IMR-90 (cell line): ENCODE measurements around the gene CDH13. TPM values are rescaled to one million over a fixed set of nuclear protein-coding genes. Genes with fewer than 3 reads are reported as not detected.

Source experiments
- ATAC-seq: fragments of 200-7000 bp; cut with Tn5 transposase; 2 replicates; pipeline ENCODE4 v1.9.1; 2020; ENCODE audit warnings: low read depth, mild to moderate bottlenecking, moderate library complexity
- BruUV-seq: library from RNA; stranded (reverse); fragments of 400-500 nt; replicated peaks from 2 replicates; lab custom pipeline; 2021; lab: Mats Ljungman, UMichigan
- CTCF ChIA-PET: fragments of 300-600 bp; formaldehyde crosslinking; extraction: SDS; loops from one replicate; lab custom pipeline; 2021; ENCODE audit warnings: antibody characterized with exemption; lab: Yijun Ruan, JAX
- POLR2A ChIA-PET: fragments of 300-600 bp; sonication (Branson Sonifier 250); formaldehyde crosslinking; loops from one replicate; lab custom pipeline; 2022; ENCODE audit warnings: antibody characterized with exemption; ENCODE audit not compliant: unreplicated experiment; lab: Charles Lee
- DNase-seq: peaks from one replicate; pipeline ENCODE4 v3.0.0; 2013
- H2AFZ ChIP-seq: replicated peaks from 2 replicates; pipeline ENCODE3; 2013; ENCODE audit warnings: low read length, mild to moderate bottlenecking; ENCODE audit not compliant: poor library complexity
- H2AK5ac ChIP-seq: 2 replicates; pipeline ENCODE4 v1.6.1; 2013; ENCODE audit warnings: low read depth, low read length, inconsistent platforms
- H2AK9ac ChIP-seq: replicated peaks from 2 replicates; pipeline ENCODE3; 2013; ENCODE audit warnings: mild to moderate bottlenecking, low read depth, low read length, moderate library complexity; ENCODE audit not compliant: poor library complexity
- H2BK120ac ChIP-seq: 2 replicates; pipeline ENCODE4 v1.6.1; 2013; ENCODE audit warnings: low read depth, low read length, inconsistent platforms
- H2BK15ac ChIP-seq: 3 replicates; pipeline ENCODE4 v1.6.1; 2013; ENCODE audit warnings: low read depth, low read length, inconsistent platforms
- H2BK20ac ChIP-seq: 2 replicates; pipeline ENCODE4 v1.6.1; 2013; ENCODE audit warnings: low read depth, mild to moderate bottlenecking, inconsistent platforms, low read length, moderate library complexity
- H2BK5ac ChIP-seq: 2 replicates; pipeline ENCODE4 v1.6.1; 2013; ENCODE audit warnings: mild to moderate bottlenecking, low read depth, low read length, inconsistent platforms; ENCODE audit not compliant: poor library complexity, severe bottlenecking
- H3K14ac ChIP-seq: replicated peaks from 2 replicates; pipeline ENCODE4 v1.6.1; 2013; ENCODE audit warnings: low read depth, low read length, inconsistent platforms
- H3K18ac ChIP-seq: 2 replicates; pipeline ENCODE4 v1.6.1; 2013; ENCODE audit warnings: low read depth, low read length, control low read depth
- H3K23ac ChIP-seq: 2 replicates; pipeline ENCODE4 v1.6.1; 2013; ENCODE audit warnings: low read depth, low read length, inconsistent platforms
- H3K27ac ChIP-seq: 2 replicates; pipeline ENCODE4 v1.5.1; 2013; ENCODE audit warnings: mild to moderate bottlenecking, control low read depth, low read length; ENCODE audit not compliant: insufficient read depth
- H3K27me3 ChIP-seq: 2 replicates; pipeline ENCODE4 v1.6.1; 2013; ENCODE audit warnings: low read length; ENCODE audit not compliant: control insufficient read depth, insufficient read depth
- H3K36me3 ChIP-seq: 2 replicates; pipeline ENCODE4 v1.6.1; 2013; ENCODE audit warnings: low read length, mixed read lengths; ENCODE audit not compliant: control insufficient read depth, insufficient read depth
- H3K4ac ChIP-seq: 2 replicates; pipeline ENCODE4 v1.6.1; 2013; ENCODE audit warnings: low read depth, low read length, inconsistent platforms
- H3K4me1 ChIP-seq: 2 replicates; pipeline ENCODE4 v1.6.1; 2013; ENCODE audit warnings: low read length, mixed read lengths; ENCODE audit not compliant: control insufficient read depth, insufficient read depth
- H3K4me2 ChIP-seq: 2 replicates; pipeline ENCODE4 v1.6.1; 2013; ENCODE audit warnings: low read depth, mild to moderate bottlenecking, control low read depth, low read length, moderate library complexity
- H3K4me3 ChIP-seq: 2 replicates; pipeline ENCODE4 v1.5.1; 2013; ENCODE audit warnings: low read depth, mild to moderate bottlenecking, control low read depth, low read length, moderate library complexity; ENCODE audit not compliant: insufficient read depth
- H3K56ac ChIP-seq: 2 replicates; pipeline ENCODE4 v1.6.1; 2013; ENCODE audit warnings: low read length, inconsistent platforms; ENCODE audit not compliant: insufficient read depth; ENCODE audit errors: extremely low read depth
- H3K79me1 ChIP-seq, 2 experiments: 2 replicates each; pipeline ENCODE4 v1.6.1; 2013; ENCODE audit warnings: low read length in 2 of 2, inconsistent platforms in 1 of 2, low read depth in 1 of 2
- H3K9ac ChIP-seq: 2 replicates; pipeline ENCODE4 v1.6.1; 2013; ENCODE audit warnings: low read depth, low read length, control low read depth
- H3K9me1 ChIP-seq: 2 replicates; pipeline ENCODE4 v1.6.1; 2013; ENCODE audit warnings: low read length, inconsistent platforms; ENCODE audit not compliant: insufficient read depth
- H3K9me3 ChIP-seq: 2 replicates; pipeline ENCODE4 v1.6.1; 2013; ENCODE audit warnings: low read length; ENCODE audit not compliant: control insufficient read depth, insufficient read depth
- H4K20me1 ChIP-seq: 2 replicates; pipeline ENCODE4 v1.6.1; 2013; ENCODE audit warnings: low read length, inconsistent platforms; ENCODE audit not compliant: insufficient read depth
- H4K5ac ChIP-seq: 2 replicates; pipeline ENCODE4 v1.6.1; 2013; ENCODE audit warnings: mild to moderate bottlenecking, low read depth, low read length, control low read depth
- H4K8ac ChIP-seq, 2 experiments: 2 replicates each; pipeline ENCODE4 v1.6.1; 2013; ENCODE audit warnings: low read depth in 2 of 2, low read length in 2 of 2, control low read depth in 1 of 2, inconsistent platforms in 1 of 2
- H4K91ac ChIP-seq: 2 replicates; pipeline ENCODE4 v1.6.1; 2013; ENCODE audit warnings: low read depth, low read length, inconsistent platforms; ENCODE audit not compliant: insufficient read depth
- BHLHE40 ChIP-seq: fragments of 150-350 bp; IDR thresholded peaks from 2 replicates; pipeline ENCODE4 v1.6.1; 2016; ENCODE audit warnings: mild to moderate bottlenecking, low read depth, low read length
- CEBPB ChIP-seq: IDR thresholded peaks from 2 replicates; pipeline ENCODE4 v1.6.1; 2012; ENCODE audit warnings: low read depth, low read length, improper control_type of control experiment
- CTCF ChIP-seq: conservative IDR thresholded peaks from 2 replicates; pipeline ENCODE4 v1.5.1; 2012; ENCODE audit warnings: mild to moderate bottlenecking, low read depth, low read length, improper control_type of control experiment
- MXI1 ChIP-seq: IDR thresholded peaks from 2 replicates; pipeline ENCODE4 v1.6.1; 2012; ENCODE audit warnings: low read depth, mild to moderate bottlenecking, low read length, moderate library complexity, borderline replicate concordance
- SMC3 ChIP-seq: fragments of 150-350 bp; IDR thresholded peaks from 2 replicates; pipeline ENCODE4 v1.6.1; 2016; ENCODE audit warnings: low read depth, mild to moderate bottlenecking, antibody characterized with exemption, low read length, moderate library complexity
- USF2 ChIP-seq: fragments of 150-350 bp; IDR thresholded peaks from 2 replicates; pipeline ENCODE4 v1.6.1; 2017; ENCODE audit warnings: mild to moderate bottlenecking, antibody characterized with exemption, low read length, low read depth
- WGBS, 2 experiments: methylation state at CpG; one replicate each; pipeline versions ENCODE4 v1.1.5 to v1.1.7; 2013; ENCODE audit warnings: missing lambda C conversion rate in 2 of 2; ENCODE audit not compliant: insufficient read length in 1 of 2; ENCODE audit errors: extremely low coverage in 2 of 2; 5-methylcytosine and 5-hydroxymethylcytosine counted together
- dilution Hi-C: fragments of 300-500 bp; cut with HindIII; formaldehyde crosslinking; loops from one replicate; pipeline ENCODE4 v1.14.3; 2018; ENCODE audit warnings: low sequenced_read_pairs; ENCODE audit not compliant: unreplicated experiment
- in situ Hi-C: fragments of 300-500 bp; cut with MboI; formaldehyde crosslinking; loops from 3 replicates; pipeline ENCODE4 v1.14.3; 2019; ENCODE audit warnings: low sequenced_read_pairs, inconsistent platforms, mixed read lengths
- intact Hi-C: fragments of 100-400 bp; cut with micrococcal nuclease; formaldehyde crosslinking; loops from 2 replicates; pipeline ENCODE4 v1.10.0; 2022
- polyA plus RNA-seq, 3 experiments: library from polyadenylated mRNA; depleted of rRNA; stranded (reverse); fragments of >200 nt; gene quantifications; 2 replicates each; pipeline ENCODE4 v1.2.3, GENCODE V29; 2012; ENCODE audit warnings: low replicate concordance in 1 of 3
- total RNA-seq: library from RNA; depleted of rRNA; stranded (reverse); fragments of >200 nt; gene quantifications from 2 replicates; pipeline ENCODE4 v1.2.3, GENCODE V29; 2012

The CDH13 gene
- total and polyA plus RNA-seq, 2 of the 4 experiments (the other 2 are of a cell fraction) = 61.6 to 74.7 TPM

- no peak overlapping the region for H3K27ac ChIP-seq
- no peak for TF ChIP-seq MXI1
- no peak for TF ChIP-seq CEBPB
- no peak for TF ChIP-seq CTCF
- no peak for TF ChIP-seq USF2
- no peak for TF ChIP-seq SMC3
- TF ChIP-seq BHLHE40 = no peak
- no peaks in the 10 kb centered on the region for H3K4me1 ChIP-seq
- no CpG with 5 or more reads among the region's 2 CpGs for WGBS, 2 experiments
- H2AFZ ChIP-seq = no peak overlapping the region
- DNase-seq (no peak), ATAC-seq (no peak)
- H4K5ac ChIP-seq = no peak overlapping the region
- H2AK5ac ChIP-seq = no peak overlapping the region
- H3K23ac ChIP-seq = no peak overlapping the region
- POLR2A ChIA-PET = no interaction called here
- no peaks in the 10 kb centered on the region for H3K9me3 ChIP-seq
- H4K8ac ChIP-seq = no peak overlapping the region
- no peaks in the 10 kb centered on the region for H4K20me1 ChIP-seq
- H3K27me3 ChIP-seq = no peaks in the 10 kb centered on the region
- no peak overlapping the region for H2BK15ac ChIP-seq
- dilution Hi-C loops = no loop called here
- H3K9me1 ChIP-seq = no peaks in the 10 kb centered on the region
- H3K36me3 ChIP-seq = no peaks in the 10 kb centered on the region
- no peak overlapping the region for H2AK9ac ChIP-seq
- H2BK120ac ChIP-seq = no peak overlapping the region
- H4K91ac ChIP-seq = no peak overlapping the region
- no peak overlapping the region for H2BK20ac ChIP-seq
- in situ Hi-C loops = no loop called here
- no peak overlapping the region for H3K18ac ChIP-seq
- H3K9ac ChIP-seq = no peak overlapping the region
- H2BK5ac ChIP-seq = no peak overlapping the region
- no peak overlapping the region for H3K4ac ChIP-seq
- CTCF ChIA-PET = no interaction called here
- BruUV-seq = no TSS peak
- H3K79me1 ChIP-seq = no peaks in the 10 kb centered on the region; a peak in 1 of 4 replicates
- intact Hi-C loops = no loop called here
- no peak overlapping the region for H3K14ac ChIP-seq
- no peak overlapping the region for H3K4me3 ChIP-seq
- H3K4me2 ChIP-seq = no peak overlapping the region
- H3K56ac ChIP-seq = no peak overlapping the region
Observed at GRCh38 chr16:83244057-83244456, 617.3 kb downstream of the CDH13 start.
